Measurements from ENCODE around the gene SPRY4.

DNA sequence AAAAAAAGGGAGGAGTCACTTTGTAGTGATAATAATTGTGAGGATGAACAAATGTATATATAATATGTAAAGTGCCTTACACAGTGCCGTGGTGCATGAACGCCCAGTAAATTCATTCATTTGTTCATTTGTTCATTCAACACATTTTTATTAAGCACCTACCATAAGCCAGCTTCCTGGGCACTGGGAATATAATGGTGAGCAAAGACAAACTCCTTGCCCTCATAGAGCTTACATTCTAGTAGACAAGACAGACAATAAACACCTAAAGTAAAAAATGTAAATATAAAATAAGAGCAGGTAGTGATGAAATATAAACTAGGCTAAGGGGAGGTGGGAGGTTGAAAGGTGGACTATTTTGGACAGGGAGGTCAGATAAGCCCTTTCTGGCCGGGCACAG, 32.0 kb downstream of the SPRY4 start:
- TF ChIP-seq POLR2A (IDR thresholded peaks at IDR 0.05; ENCODE audit: low read depth, low read length) (no peak), TAF1 (IDR thresholded peaks at IDR 0.05; ENCODE audit: borderline replicate concordance, low read depth, low read length) (no peak)

All from GM12892 (cell line).